ENCODE results near the gene RYR2.

- TF ChIP-seq, protein P1, sequence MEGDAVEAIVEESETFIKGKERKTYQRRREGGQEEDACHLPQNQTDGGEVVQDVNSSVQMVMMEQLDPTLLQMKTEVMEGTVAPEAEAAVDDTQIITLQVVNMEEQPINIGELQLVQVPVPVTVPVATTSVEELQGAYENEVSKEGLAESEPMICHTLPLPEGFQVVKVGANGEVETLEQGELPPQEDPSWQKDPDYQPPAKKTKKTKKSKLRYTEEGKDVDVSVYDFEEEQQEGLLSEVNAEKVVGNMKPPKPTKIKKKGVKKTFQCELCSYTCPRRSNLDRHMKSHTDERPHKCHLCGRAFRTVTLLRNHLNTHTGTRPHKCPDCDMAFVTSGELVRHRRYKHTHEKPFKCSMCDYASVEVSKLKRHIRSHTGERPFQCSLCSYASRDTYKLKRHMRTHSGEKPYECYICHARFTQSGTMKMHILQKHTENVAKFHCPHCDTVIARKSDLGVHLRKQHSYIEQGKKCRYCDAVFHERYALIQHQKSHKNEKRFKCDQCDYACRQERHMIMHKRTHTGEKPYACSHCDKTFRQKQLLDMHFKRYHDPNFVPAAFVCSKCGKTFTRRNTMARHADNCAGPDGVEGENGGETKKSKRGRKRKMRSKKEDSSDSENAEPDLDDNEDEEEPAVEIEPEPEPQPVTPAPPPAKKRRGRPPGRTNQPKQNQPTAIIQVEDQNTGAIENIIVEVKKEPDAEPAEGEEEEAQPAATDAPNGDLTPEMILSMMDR (IDR thresholded peaks at IDR 0.05): no peak
- TF ChIP-seq POLR2A (IDR thresholded peaks at IDR 0.05): peak in 1 of 2 donors; percentile 28
These were observed 2.1 kb downstream of the RYR2 start for GRCh38 chr1:237043846-237044636.

Data from heart left ventricle (tissue), 13 donors.